Suprapubic skin (tissue), 4 donors: Measurements from ENCODE around the gene SEMA3C. TPM values are rescaled to one million over a fixed set of nuclear protein-coding genes. Genes with fewer than 3 reads are reported as not detected.

Source experiments
- DNase-seq, 2 donors: peaks; one replicate each; pipeline ENCODE4 v3.0.0-alpha.2; 2019; ENCODE audit warnings: low spot score in 2 of 2
- H3K27ac ChIP-seq: fragments of 200-600 bp; sonication (generic); one replicate; pipeline ENCODE4 v1.5.1; 2019
- H3K27me3 ChIP-seq: fragments of 200-600 bp; sonication (generic); one replicate; pipeline ENCODE4 v1.5.1; 2019
- H3K36me3 ChIP-seq: fragments of 200-600 bp; sonication (generic); one replicate; pipeline ENCODE4 v1.5.1; 2019
- H3K4me1 ChIP-seq: fragments of 200-600 bp; sonication (generic); one replicate; pipeline ENCODE4 v1.5.1; 2019
- H3K4me3 ChIP-seq: fragments of 200-600 bp; sonication (generic); one replicate; pipeline ENCODE4 v1.5.1; 2019; ENCODE audit warnings: mild to moderate bottlenecking
- H3K9me3 ChIP-seq: fragments of 200-600 bp; sonication (generic); one replicate; pipeline ENCODE4 v1.5.1; 2019
- CTCF ChIP-seq, 2 donors: fragments of 200-600 bp in 1 of 2; fragments of 450-650 bp in 1 of 2; sonication (generic) in 1 of 2; IDR thresholded peaks; one replicate each; pipeline ENCODE4 v1.5.1; 2016 to 2019; ENCODE audit warnings: antibody characterized with exemption in 2 of 2, mild to moderate bottlenecking in 1 of 2, moderate library complexity in 1 of 2
- EP300 ChIP-seq: sonication (generic); formaldehyde crosslinking; IDR thresholded peaks from one replicate; pipeline ENCODE4 v1.6.1; 2017; ENCODE audit warnings: antibody characterized with exemption
- POLR2A ChIP-seq, 2 donors: fragments of 450-650 bp; IDR thresholded peaks; one replicate each; pipeline ENCODE4 v1.6.1; 2017; ENCODE audit warnings: antibody characterized with exemption in 2 of 2, mild to moderate bottlenecking in 2 of 2, moderate library complexity in 2 of 2
- POLR2AphosphoS5 ChIP-seq, 3 donors: sonication (generic); formaldehyde crosslinking; IDR thresholded peaks; one replicate each; pipeline ENCODE4 v1.6.1; 2017; ENCODE audit warnings: antibody characterized with exemption in 3 of 3
- WGBS: methylation state at CpG from one replicate; pipeline ENCODE4 v1.1.5; 2018; 5-methylcytosine and 5-hydroxymethylcytosine counted together
- total RNA-seq, 4 donors: library from RNA; depleted of rRNA; stranded (reverse); fragments of >200 nt; gene quantifications; one replicate each; pipeline ENCODE4 v1.1.0, GENCODE V29; 2016

Gene SEMA3C
- total RNA-seq, 4 donors from 2014 or later: 46.0 to 105 (median 76.0) TPM

- 57% methylated on average over 4 of the region's 4 CpGs for WGBS
Measured at GRCh38 chr7:80907141-80907601, 11.7 kb downstream of the SEMA3C start.

GRCh38 chr7:80905334-80905733, 13.5 kb downstream of the SEMA3C start:
- no peak for DNase-seq
- Histone ChIP-seq H3K36me3 (no peaks in the 10 kb centered on the region), H3K9me3 (no peaks in the 10 kb centered on the region), H3K27me3 (no peaks in the 10 kb centered on the region), H3K27ac (no peak overlapping the region), H3K4me3 (no peak overlapping the region), H3K4me1 (no peaks in the 10 kb centered on the region)
- TF ChIP-seq EP300 (no peak), CTCF (IDR thresholded peaks at IDR 0.05) (no peak), POLR2AphosphoS5 (IDR thresholded peaks at IDR 0.05) (no peak), POLR2A (IDR thresholded peaks at IDR 0.05) (no peak)
- 48% methylated on average over 3 of the region's 3 CpGs for WGBS

More at GRCh38 chr7:80907141-80907601, 11.7 kb downstream of the SEMA3C start:
- no peak overlapping the region for H3K4me3 ChIP-seq
- no peak for DNase-seq
- H3K27ac ChIP-seq: no peak overlapping the region
- TF ChIP-seq POLR2A (IDR thresholded peaks at IDR 0.05): no peak
- TF ChIP-seq EP300: no peak
- no peak for TF ChIP-seq CTCF (IDR thresholded peaks at IDR 0.05)
- no peak for TF ChIP-seq POLR2AphosphoS5 (IDR thresholded peaks at IDR 0.05)
- no peaks in the 10 kb centered on the region for H3K27me3 ChIP-seq
- H3K4me1 ChIP-seq: no peaks in the 10 kb centered on the region
- H3K36me3 ChIP-seq: no peaks in the 10 kb centered on the region
- no peaks in the 10 kb centered on the region for H3K9me3 ChIP-seq

- no peak for DNase-seq
- Histone ChIP-seq H3K4me3 (no peak overlapping the region), H3K36me3 (no peaks in the 10 kb centered on the region), H3K9me3 (no peaks in the 10 kb centered on the region), H3K27ac (no peak overlapping the region), H3K27me3 (no peaks in the 10 kb centered on the region), H3K4me1 (no peaks in the 10 kb centered on the region)
- no peak for TF ChIP-seq POLR2AphosphoS5 (IDR thresholded peaks at IDR 0.05)
- no peak for TF ChIP-seq CTCF (IDR thresholded peaks at IDR 0.05)
- 87% methylated on average over 6 of the region's 6 CpGs for WGBS
Measured at GRCh38 chr7:80902716-80903308, 16.0 kb downstream of the SEMA3C start.

GRCh38 chr7:80902019-80902418, 16.8 kb downstream of the SEMA3C start:
- no peaks in the 10 kb centered on the region for H3K27me3 ChIP-seq
- H3K4me3 ChIP-seq: no peak overlapping the region
- no peak for DNase-seq
- 100% methylated on average over 1 of the region's 1 CpG for WGBS
- no peaks in the 10 kb centered on the region for H3K4me1 ChIP-seq
- H3K27ac ChIP-seq: no peak overlapping the region
- TF ChIP-seq POLR2AphosphoS5 (IDR thresholded peaks at IDR 0.05): no peak
- no peak for TF ChIP-seq CTCF (IDR thresholded peaks at IDR 0.05)
- no peak for TF ChIP-seq POLR2A (IDR thresholded peaks at IDR 0.05)
- TF ChIP-seq EP300: no peak
- no peaks in the 10 kb centered on the region for H3K36me3 ChIP-seq
- no peaks in the 10 kb centered on the region for H3K9me3 ChIP-seq

GRCh38 chr7:80900583-80901576, 18.0 kb downstream of the SEMA3C start:
- H3K27ac ChIP-seq: no peak overlapping the region

More at GRCh38 chr7:80900583-80901576, 18.0 kb downstream of the SEMA3C start:
- no peak for DNase-seq
- no peaks in the 10 kb centered on the region for H3K36me3 ChIP-seq
- H3K27me3 ChIP-seq: no peaks in the 10 kb centered on the region
- no peaks in the 10 kb centered on the region for H3K9me3 ChIP-seq
- WGBS: 60% methylated on average over 4 of the region's 4 CpGs
- TF ChIP-seq EP300 (no peak), POLR2A (IDR thresholded peaks at IDR 0.05) (no peak), CTCF (IDR thresholded peaks at IDR 0.05) (no peak), POLR2AphosphoS5 (IDR thresholded peaks at IDR 0.05) (no peak)
- no peaks in the 10 kb centered on the region for H3K4me1 ChIP-seq
- H3K4me3 ChIP-seq: no peak overlapping the region
